Esophagus muscularis mucosa (tissue), 4 donors: ENCODE data around the gene KLHL11. TPM values are rescaled to one million over a fixed set of nuclear protein-coding genes. Genes with fewer than 3 reads are reported as not detected.
A peak's percentile ranks its signal among the peaks of the same experiment; 100 is the strongest.
"Not testable (repeated sequence)": the region's sequence is repeated elsewhere in the genome, so short reads cannot be mapped to it uniquely, and the experiment has no call there.

Experiments
- DNase-seq: peaks from one replicate; pipeline ENCODE4 v3.0.0-alpha.2; 2017; ENCODE audit errors: extremely low spot score
- H3K27ac ChIP-seq, 4 donors: fragments of 200-600 bp; sonication (generic); replicated peaks in 1 of 4; 1 replicate in 3 of 4; 2 replicates in 1 of 4; pipeline ENCODE4 v1.5.1; 2016 to 2019; ENCODE audit warnings: mild to moderate bottlenecking in 1 of 4
- H3K27me3 ChIP-seq, 4 donors: fragments of 200-600 bp; sonication (generic); one replicate each; pipeline versions ENCODE4 v1.5.1 to v1.6.0; 2016 to 2019
- H3K36me3 ChIP-seq, 4 donors: fragments of 200-600 bp; sonication (generic); one replicate each; pipeline ENCODE4 v1.5.1; 2016 to 2019
- H3K4me1 ChIP-seq, 4 donors: fragments of 200-600 bp; sonication (generic); one replicate each; pipeline ENCODE4 v1.5.1; 2016 to 2019
- H3K4me3 ChIP-seq, 4 donors: fragments of 200-600 bp; sonication (generic); 1 replicate in 2 of 4; 2 replicates in 2 of 4; pipeline ENCODE4 v1.5.1; 2016 to 2019; ENCODE audit warnings: mild to moderate bottlenecking in 4 of 4, moderate library complexity in 1 of 4
- H3K9me3 ChIP-seq, 4 donors: fragments of 200-600 bp; sonication (generic); 1 replicate in 3 of 4; 2 replicates in 1 of 4; pipeline ENCODE4 v1.5.1; 2016 to 2019
- CTCF ChIP-seq, 3 experiments: fragments of 200-600 bp in 2 of 3; fragments of 450-650 bp in 1 of 3; sonication (generic) in 2 of 3; IDR thresholded peaks; one replicate each; pipeline ENCODE4 v1.5.1; 2017 to 2019; ENCODE audit warnings: antibody characterized with exemption in 3 of 3, mild to moderate bottlenecking in 2 of 3, moderate library complexity in 1 of 3
- EP300 ChIP-seq: sonication (generic); formaldehyde crosslinking; IDR thresholded peaks from one replicate; pipeline ENCODE4 v1.6.1; 2017; ENCODE audit warnings: antibody characterized with exemption
- POLR2A ChIP-seq: fragments of 450-650 bp; IDR thresholded peaks from one replicate; pipeline ENCODE4 v1.6.1; 2017; ENCODE audit warnings: antibody characterized with exemption, moderate library complexity, mild to moderate bottlenecking, low read depth
- POLR2AphosphoS5 ChIP-seq, 2 donors: sonication (generic); formaldehyde crosslinking; IDR thresholded peaks; one replicate each; pipeline ENCODE4 v1.6.1; 2017; ENCODE audit warnings: antibody characterized with exemption in 2 of 2
- WGBS: methylation state at CpG from one replicate; pipeline ENCODE4 v1.1.5; 2018; 5-methylcytosine and 5-hydroxymethylcytosine counted together
- intact Hi-C: fragments of 100-400 bp; cut with DNase I; formaldehyde crosslinking; loops from one replicate; pipeline ENCODE4 v1.15.1; 2023
- total RNA-seq, 4 donors: library from RNA; depleted of rRNA; stranded (reverse); fragments of >200 nt; gene quantifications; one replicate each; pipeline versions ENCODE4 v1.1.0 to v1.2.1, GENCODE V29; 2016

KLHL11 gene
- total RNA-seq, 4 donors from 2014 or later: 12.4 to 24.2 (median 17.2) TPM

DNA sequence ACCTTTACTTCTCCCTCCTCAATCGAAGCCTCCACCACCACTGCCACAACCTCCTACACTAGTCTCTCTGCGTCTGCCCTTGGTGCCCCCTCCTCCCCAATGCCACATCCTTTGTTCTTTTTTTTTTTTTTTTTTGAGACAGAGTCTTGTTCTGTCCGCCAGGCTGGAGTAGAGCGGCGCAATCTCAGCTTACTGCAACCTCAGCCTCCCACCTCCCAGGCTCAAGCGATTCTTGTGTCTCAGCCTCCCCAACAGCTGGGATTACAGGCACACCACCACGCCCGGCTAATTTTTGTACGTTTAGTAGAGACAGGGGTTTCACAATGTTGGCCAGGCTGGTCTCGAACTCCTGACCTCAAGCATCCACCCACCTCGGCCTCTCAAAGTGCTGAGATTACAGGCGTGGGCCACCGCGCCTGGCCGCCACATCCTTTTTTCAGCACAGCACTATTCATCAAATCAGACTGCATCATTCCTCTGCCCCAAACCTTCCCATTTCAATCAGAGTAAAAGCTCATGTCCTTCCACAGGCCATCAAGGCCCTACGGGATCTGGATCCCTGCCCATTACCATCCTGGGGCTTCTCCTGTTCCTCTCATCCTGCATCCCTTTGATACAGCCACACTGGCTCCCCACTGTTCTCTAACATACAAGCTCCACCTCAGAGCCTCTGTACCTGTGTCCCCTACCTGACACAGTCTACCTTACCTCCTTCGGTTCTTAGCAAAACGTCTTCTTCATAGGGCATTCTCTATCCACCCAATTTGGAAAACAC lies 2.0 kb downstream of the KLHL11 start:
- no peak for DNase-seq
- Histone ChIP-seq H3K9me3 (no peaks in the 10 kb centered on the region), H3K4me3 (peak overlapping the region; percentile 78 to 91 (median 80)), H3K36me3 (peaks cover 0 to 18% (median 17%) of the 10 kb centered on the region in 4 donors), H3K27ac (no peak overlapping the region), H3K27me3 (no peaks in the 10 kb centered on the region), H3K4me1 (peaks cover 28 to 52% (median 43%) of the 10 kb centered on the region in 4 donors)
- intact Hi-C loops: no loop called here
- 70% methylated on average over 18 of the region's 18 CpGs for WGBS
- no peak for TF ChIP-seq POLR2A
- TF ChIP-seq POLR2AphosphoS5 (IDR thresholded peaks at IDR 0.05): no peak
- no peak for TF ChIP-seq CTCF (IDR thresholded peaks at IDR 0.05)

GRCh38 chr17:41860254-41860931 lies 4.8 kb downstream of the KLHL11 start:
- DNase-seq: no peak
- intact Hi-C loops: no loop called here
- peaks cover 25 to 50% (median 43%) of the 10 kb centered on the region in 4 donors for H3K4me1 ChIP-seq

GRCh38 chr17:41851382-41851781 lies 13.8 kb downstream of the KLHL11 start:
- not testable (repeated sequence) for DNase-seq

More at GRCh38 chr17:41860254-41860931, 4.8 kb downstream of the KLHL11 start:
- H3K27ac ChIP-seq: no peak overlapping the region
- no peaks in the 10 kb centered on the region for H3K27me3 ChIP-seq
- 80% methylated on average over 3 of the region's 3 CpGs for WGBS
- no peaks in the 10 kb centered on the region for H3K36me3 ChIP-seq
- H3K4me3 ChIP-seq: no peak overlapping the region
- H3K9me3 ChIP-seq: no peaks in the 10 kb centered on the region
- TF ChIP-seq CTCF (IDR thresholded peaks at IDR 0.05): no peak
- no peak for TF ChIP-seq EP300
- TF ChIP-seq POLR2A: no peak
- no peak for TF ChIP-seq POLR2AphosphoS5 (IDR thresholded peaks at IDR 0.05)

GRCh38 chr17:41849251-41849990 lies 15.8 kb downstream of the KLHL11 start:
- Histone ChIP-seq H3K36me3 (peaks cover 4 to 19% (median 9%) of the 10 kb centered on the region in 4 donors), H3K9me3 (no peaks in the 10 kb centered on the region), H3K27ac (no peak overlapping the region), H3K27me3 (no peaks in the 10 kb centered on the region), H3K4me1 (peaks cover 8 to 38% (median 24%) of the 10 kb centered on the region in 4 donors), H3K4me3 (no peak overlapping the region)
- DNase-seq: no peak
- WGBS: 69% methylated on average over 4 of the region's 4 CpGs
- TF ChIP-seq EP300 (no peak), CTCF (IDR thresholded peaks at IDR 0.05) (no peak), POLR2A (no peak), POLR2AphosphoS5 (IDR thresholded peaks at IDR 0.05) (no peak)
- intact Hi-C loops: no loop called here

More at GRCh38 chr17:41851382-41851781, 13.8 kb downstream of the KLHL11 start:
- H3K27me3 ChIP-seq, H3K4me3 ChIP-seq, H3K27ac ChIP-seq, intact Hi-C loops, H3K9me3 ChIP-seq: not testable (repeated sequence)
- WGBS: 97% methylated on average over 14 of the region's 14 CpGs
- peaks cover 4 to 27% (median 15%) of the 10 kb centered on the region in 4 donors for H3K36me3 ChIP-seq
- peaks cover 8 to 38% (median 24%) of the 10 kb centered on the region in 4 donors for H3K4me1 ChIP-seq

GRCh38 chr17:41848788-41849187 lies 16.4 kb downstream of the KLHL11 start:
- Histone ChIP-seq H3K9me3 (no peaks in the 10 kb centered on the region), H3K27me3 (no peaks in the 10 kb centered on the region), H3K4me1 (peaks cover 8 to 32% (median 24%) of the 10 kb centered on the region in 4 donors), H3K36me3 (peaks cover 1 to 13% (median 4%) of the 10 kb centered on the region in 4 donors), H3K27ac (no peak overlapping the region), H3K4me3 (no peak overlapping the region)
- intact Hi-C loops: no loop called here
- no peak for TF ChIP-seq CTCF (IDR thresholded peaks at IDR 0.05)
- WGBS: 53% methylated on average over 4 of the region's 4 CpGs
- no peak for DNase-seq
